Measurements from ENCODE around the gene REP15. TPM values are rescaled to one million over a fixed set of nuclear protein-coding genes. Genes with fewer than 3 reads are reported as not detected.

The REP15 gene
- total RNA-seq, 4 donors from 2014 or later, result 0.44 to 3.6 (median 1.1) TPM; not detected in 1

DNA sequence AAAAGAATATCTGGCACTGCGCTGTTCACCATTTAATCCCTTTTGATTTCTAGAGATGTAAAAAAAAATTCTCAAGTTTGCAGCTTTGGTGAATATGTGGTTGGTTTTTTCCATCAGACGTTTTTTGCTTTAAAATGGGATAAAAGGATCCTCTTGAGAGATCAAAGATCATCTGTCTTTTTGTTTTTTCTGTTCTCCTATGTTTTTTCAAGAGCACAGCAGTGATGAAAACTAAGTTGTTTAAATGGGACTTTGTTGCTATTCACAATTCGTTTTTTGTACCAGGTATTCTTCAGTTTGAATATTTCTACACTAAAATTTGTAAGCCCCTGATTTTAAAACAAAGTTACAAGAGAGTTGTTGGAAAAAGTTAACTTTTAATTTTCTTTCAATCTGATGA is 29.7 kb upstream of the REP15 start:
- TF ChIP-seq, protein P1, sequence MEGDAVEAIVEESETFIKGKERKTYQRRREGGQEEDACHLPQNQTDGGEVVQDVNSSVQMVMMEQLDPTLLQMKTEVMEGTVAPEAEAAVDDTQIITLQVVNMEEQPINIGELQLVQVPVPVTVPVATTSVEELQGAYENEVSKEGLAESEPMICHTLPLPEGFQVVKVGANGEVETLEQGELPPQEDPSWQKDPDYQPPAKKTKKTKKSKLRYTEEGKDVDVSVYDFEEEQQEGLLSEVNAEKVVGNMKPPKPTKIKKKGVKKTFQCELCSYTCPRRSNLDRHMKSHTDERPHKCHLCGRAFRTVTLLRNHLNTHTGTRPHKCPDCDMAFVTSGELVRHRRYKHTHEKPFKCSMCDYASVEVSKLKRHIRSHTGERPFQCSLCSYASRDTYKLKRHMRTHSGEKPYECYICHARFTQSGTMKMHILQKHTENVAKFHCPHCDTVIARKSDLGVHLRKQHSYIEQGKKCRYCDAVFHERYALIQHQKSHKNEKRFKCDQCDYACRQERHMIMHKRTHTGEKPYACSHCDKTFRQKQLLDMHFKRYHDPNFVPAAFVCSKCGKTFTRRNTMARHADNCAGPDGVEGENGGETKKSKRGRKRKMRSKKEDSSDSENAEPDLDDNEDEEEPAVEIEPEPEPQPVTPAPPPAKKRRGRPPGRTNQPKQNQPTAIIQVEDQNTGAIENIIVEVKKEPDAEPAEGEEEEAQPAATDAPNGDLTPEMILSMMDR (IDR thresholded peaks at IDR 0.05; ENCODE audit: low read depth), result no peak

DNA sequence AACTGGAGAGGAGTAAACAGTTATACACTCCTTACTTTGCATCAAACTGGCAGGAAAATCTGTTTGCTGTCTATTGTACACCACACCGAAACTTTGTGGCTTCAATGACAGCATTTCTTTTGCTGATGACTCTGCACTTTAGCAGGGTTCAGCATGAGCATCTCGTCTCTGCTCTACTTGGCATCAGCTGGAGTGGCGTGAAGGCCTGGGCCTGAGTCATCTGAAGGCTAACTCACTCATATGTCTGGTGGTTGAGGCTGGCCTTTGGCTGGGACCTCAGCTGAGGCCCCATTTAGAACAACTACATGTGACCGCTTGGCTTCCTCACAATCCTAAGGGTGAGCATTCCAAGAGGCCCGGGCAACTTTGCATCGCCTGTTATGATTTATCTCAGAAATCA is 28.7 kb upstream of the REP15 start:
- TF ChIP-seq, protein P1 (IDR thresholded peaks at IDR 0.05; ENCODE audit: low read depth), result no peak

DNA sequence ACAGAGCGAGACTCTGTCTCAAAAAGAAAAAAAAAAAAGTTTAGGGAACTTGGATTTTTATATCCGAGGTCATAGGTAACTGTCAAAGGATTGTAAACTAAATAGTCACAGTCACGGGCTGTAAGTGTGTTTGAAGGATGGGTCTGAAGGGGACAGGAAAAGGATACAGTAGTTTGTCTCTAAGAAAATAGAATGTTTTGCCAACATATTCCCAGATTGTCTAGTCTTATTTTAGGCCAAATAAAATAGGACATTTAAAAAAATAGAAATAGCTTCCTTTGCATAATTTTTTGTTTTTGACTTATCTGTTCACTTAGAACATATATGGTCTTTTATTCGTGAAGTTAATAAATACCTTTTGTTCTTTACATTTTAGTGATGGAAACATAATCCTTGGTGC is 24.2 kb upstream of the REP15 start:
- TF ChIP-seq, protein P1 (IDR thresholded peaks at IDR 0.05; ENCODE audit: low read depth), result no peak

DNA sequence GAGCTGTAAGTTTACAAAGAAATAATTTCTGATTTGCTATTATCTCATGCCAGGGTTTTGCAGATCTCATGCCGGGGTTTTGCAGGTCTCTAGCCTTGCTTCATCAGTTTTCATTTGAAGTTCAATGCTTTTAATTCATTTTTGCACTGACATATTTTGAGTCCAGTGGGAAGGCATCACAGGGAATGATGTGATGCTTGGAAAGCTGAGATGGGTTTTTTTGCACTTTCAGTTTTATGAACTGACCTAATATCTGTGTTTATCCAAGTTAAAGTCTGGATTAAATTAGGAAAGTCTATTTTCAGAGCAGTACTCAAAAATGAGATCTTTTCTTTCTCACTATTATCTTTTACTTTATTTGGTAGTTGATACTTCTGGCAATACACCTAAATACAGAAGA is 23.6 kb upstream of the REP15 start:
- TF ChIP-seq, protein P1 (IDR thresholded peaks at IDR 0.05; ENCODE audit: low read depth), result no peak

DNA sequence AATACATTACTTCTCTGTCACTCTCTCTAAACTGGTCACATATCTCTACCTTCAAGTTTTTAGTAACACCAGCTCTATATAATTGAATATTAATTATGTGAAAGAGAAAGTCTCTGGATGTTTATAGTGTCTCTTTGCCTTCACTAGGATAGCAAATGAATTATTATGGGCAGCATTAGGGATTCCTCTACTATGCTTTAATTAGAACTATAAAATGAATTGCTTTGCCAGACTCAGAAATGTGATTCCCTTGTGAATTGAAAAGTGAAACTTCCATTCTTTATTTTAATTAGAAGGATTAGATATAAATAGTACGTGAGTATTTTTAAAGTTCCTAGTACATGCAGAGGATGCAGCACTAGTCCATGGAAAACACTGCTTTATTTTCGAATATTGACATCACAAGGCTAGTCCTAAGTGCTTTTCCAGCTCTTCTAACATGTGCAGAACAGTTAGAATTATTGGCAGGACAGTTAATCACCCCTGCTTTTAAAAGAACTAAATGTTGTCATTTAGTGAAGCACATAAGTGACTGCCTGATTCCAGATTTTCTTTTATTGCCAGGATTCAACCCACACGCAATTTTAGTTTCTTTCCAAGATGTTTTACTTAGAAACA is 23.0 kb upstream of the REP15 start:
- TF ChIP-seq, protein P1 (IDR thresholded peaks at IDR 0.05; ENCODE audit: low read depth), result no peak

DNA sequence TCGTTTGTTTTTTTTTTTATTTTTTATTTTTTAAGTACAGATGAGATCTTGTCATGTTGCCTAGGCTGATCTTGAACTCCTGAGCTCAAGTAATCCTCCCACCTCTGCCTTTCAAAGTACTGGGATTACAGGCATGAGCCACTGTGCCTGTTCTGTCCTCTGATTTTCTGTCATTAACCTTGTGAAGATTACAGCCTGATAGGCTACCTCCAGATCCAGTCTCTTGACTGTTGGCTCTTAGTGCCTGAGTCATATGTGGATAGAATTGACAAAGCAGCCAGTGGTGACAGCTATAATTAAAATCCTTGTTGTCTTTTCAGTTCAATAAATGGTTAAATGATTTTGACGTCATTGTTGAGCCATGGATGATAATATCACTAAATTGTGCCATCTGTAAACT is 21.3 kb upstream of the REP15 start:
- TF ChIP-seq, protein P1 (IDR thresholded peaks at IDR 0.05; ENCODE audit: low read depth), result no peak

DNA sequence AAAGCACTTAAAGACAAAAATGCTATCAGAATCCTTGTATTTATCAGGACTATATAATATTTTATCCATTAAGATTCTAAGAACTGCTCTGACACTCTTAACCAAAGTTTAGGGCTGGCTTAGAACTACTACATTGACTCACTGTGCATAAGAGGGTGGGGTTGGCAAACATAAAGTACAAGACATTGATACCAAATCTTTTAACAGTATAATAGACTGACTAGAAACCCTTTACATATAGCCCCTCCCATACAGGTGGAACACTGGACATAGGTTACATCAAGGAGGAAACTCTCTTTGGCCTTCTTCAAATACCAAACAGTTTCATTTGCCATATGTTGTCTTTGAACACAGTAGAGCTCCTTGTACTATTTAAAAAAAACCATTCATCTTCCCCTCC is 15.6 kb upstream of the REP15 start:
- TF ChIP-seq, protein P1 (IDR thresholded peaks at IDR 0.05; ENCODE audit: low read depth), result no peak
